Pons (tissue), 1 donor: ENCODE data around the gene PFKFB3.
"Not testable (repeated sequence)": the region's sequence is repeated elsewhere in the genome, so short reads cannot be mapped to it uniquely, and the experiment has no call there.

Experiments used
- DNase-seq: peaks from one replicate; pipeline ENCODE4 v3.0.0-alpha.2; 2016; ENCODE audit warnings: low spot score

PFKFB3 gene

GRCh38 chr10:6202684-6203330 is at the start of gene PFKFB3:
PFKFB3 (plus strand) TSS chr10:6202932; CDS start chr10:6203261, 329 bp downstream.
- DNase-seq = peak; percentile 95

GRCh38 chr10:6153845-6154244 is 48.9 kb upstream of the PFKFB3 start:
- no peak for DNase-seq

- no peak for DNase-seq
Observed at GRCh38 chr10:6154566-6154965, 48.2 kb upstream of the PFKFB3 start.

- no peak for DNase-seq
Observed at GRCh38 chr10:6158276-6158675, 44.5 kb upstream of the PFKFB3 start.

- DNase-seq = peak; percentile 91
Observed at GRCh38 chr10:6161921-6162320, 40.8 kb upstream of the PFKFB3 start.

- no peak for DNase-seq
Observed at GRCh38 chr10:6162589-6163356, 40.0 kb upstream of the PFKFB3 start.

- DNase-seq = peak; percentile 75
Observed at GRCh38 chr10:6163364-6164270, 39.1 kb upstream of the PFKFB3 start.

GRCh38 chr10:6164271-6165095 is 38.2 kb upstream of the PFKFB3 start:
- no peak for DNase-seq

- DNase-seq = no peak
Observed at GRCh38 chr10:6165221-6165725, 37.5 kb upstream of the PFKFB3 start.

- DNase-seq = not testable (repeated sequence)
Observed at GRCh38 chr10:6165933-6166332, 36.8 kb upstream of the PFKFB3 start.

- no peak for DNase-seq
Observed at GRCh38 chr10:6167456-6167855, 35.3 kb upstream of the PFKFB3 start.

- DNase-seq = no peak
Observed at GRCh38 chr10:6168084-6168483, 34.6 kb upstream of the PFKFB3 start.

- no peak for DNase-seq
Observed at GRCh38 chr10:6170638-6171037, 32.1 kb upstream of the PFKFB3 start.

GRCh38 chr10:6171881-6172695 is 30.6 kb upstream of the PFKFB3 start:
- DNase-seq = peak; percentile 83

- DNase-seq = no peak
Observed at GRCh38 chr10:6173203-6173602, 29.5 kb upstream of the PFKFB3 start.

GRCh38 chr10:6174201-6174874 is 28.4 kb upstream of the PFKFB3 start:
- peak; percentile 82 for DNase-seq

- DNase-seq = peak; percentile 44
Observed at GRCh38 chr10:6175329-6176055, 27.2 kb upstream of the PFKFB3 start.

GRCh38 chr10:6176691-6177231 is 26.0 kb upstream of the PFKFB3 start:
- DNase-seq = no peak

- DNase-seq = no peak
Observed at GRCh38 chr10:6177880-6178281, 24.9 kb upstream of the PFKFB3 start.
